ENCODE measurements around the gene SLC43A2.

- TF ChIP-seq, protein P1, sequence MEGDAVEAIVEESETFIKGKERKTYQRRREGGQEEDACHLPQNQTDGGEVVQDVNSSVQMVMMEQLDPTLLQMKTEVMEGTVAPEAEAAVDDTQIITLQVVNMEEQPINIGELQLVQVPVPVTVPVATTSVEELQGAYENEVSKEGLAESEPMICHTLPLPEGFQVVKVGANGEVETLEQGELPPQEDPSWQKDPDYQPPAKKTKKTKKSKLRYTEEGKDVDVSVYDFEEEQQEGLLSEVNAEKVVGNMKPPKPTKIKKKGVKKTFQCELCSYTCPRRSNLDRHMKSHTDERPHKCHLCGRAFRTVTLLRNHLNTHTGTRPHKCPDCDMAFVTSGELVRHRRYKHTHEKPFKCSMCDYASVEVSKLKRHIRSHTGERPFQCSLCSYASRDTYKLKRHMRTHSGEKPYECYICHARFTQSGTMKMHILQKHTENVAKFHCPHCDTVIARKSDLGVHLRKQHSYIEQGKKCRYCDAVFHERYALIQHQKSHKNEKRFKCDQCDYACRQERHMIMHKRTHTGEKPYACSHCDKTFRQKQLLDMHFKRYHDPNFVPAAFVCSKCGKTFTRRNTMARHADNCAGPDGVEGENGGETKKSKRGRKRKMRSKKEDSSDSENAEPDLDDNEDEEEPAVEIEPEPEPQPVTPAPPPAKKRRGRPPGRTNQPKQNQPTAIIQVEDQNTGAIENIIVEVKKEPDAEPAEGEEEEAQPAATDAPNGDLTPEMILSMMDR (IDR thresholded peaks at IDR 0.05): no peak
- TF ChIP-seq POLR2A (IDR thresholded peaks at IDR 0.05): no peak
Observed at GRCh38 chr17:1624650-1625049, 4.0 kb downstream of the SLC43A2 start.

Data from transverse colon (tissue), 3 donors.